Neural progenitor cell (in vitro differentiated cells): ENCODE data around the gene IL17RA.

Source experiments
- EZH2 ChIP-seq: fragments of 200-600 bp; sonication (generic); IDR thresholded peaks from 2 replicates; pipeline ENCODE4 v1.6.1; 2017; ENCODE audit warnings: antibody characterized with exemption, mild to moderate bottlenecking, moderate library complexity
- TF ChIP-seq, protein P1 (sequence below): fragments of 200-600 bp; sonication (generic); IDR thresholded peaks from 2 replicates; pipeline ENCODE4 v1.5.1; 2017; ENCODE audit warnings: antibody characterized with exemption, mild to moderate bottlenecking

DNA sequence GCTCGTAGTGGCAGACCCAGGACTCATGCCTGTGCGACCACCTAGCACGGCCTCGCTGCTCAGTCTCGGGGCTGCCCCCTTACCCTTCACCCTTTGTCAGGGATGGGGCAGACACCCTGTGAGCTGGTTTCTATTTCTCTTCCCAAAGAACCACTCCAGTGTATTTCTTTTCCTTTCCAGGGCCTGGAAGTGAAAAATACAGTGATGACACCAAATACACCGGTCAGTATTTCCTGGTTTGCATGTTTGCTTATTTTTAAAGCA is 22.7 kb downstream of the IL17RA start:
- TF ChIP-seq EZH2 = no peak
- TF ChIP-seq, protein P1, sequence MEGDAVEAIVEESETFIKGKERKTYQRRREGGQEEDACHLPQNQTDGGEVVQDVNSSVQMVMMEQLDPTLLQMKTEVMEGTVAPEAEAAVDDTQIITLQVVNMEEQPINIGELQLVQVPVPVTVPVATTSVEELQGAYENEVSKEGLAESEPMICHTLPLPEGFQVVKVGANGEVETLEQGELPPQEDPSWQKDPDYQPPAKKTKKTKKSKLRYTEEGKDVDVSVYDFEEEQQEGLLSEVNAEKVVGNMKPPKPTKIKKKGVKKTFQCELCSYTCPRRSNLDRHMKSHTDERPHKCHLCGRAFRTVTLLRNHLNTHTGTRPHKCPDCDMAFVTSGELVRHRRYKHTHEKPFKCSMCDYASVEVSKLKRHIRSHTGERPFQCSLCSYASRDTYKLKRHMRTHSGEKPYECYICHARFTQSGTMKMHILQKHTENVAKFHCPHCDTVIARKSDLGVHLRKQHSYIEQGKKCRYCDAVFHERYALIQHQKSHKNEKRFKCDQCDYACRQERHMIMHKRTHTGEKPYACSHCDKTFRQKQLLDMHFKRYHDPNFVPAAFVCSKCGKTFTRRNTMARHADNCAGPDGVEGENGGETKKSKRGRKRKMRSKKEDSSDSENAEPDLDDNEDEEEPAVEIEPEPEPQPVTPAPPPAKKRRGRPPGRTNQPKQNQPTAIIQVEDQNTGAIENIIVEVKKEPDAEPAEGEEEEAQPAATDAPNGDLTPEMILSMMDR = no peak
